Hematopoietic multipotent progenitor cell (in vitro differentiated cells): Measurements from ENCODE around the gene RHOH. TPM values are rescaled to one million over a fixed set of nuclear protein-coding genes. Genes with fewer than 3 reads are reported as not detected.
"Not testable (repeated sequence)": the region's sequence is repeated elsewhere in the genome, so short reads cannot be mapped to it uniquely, and the experiment has no call there.

Experiments used
- DNase-seq, 3 donors: peaks; one replicate each; pipeline ENCODE4 v3.0.0-alpha.2; 2011 to 2015; ENCODE audit warnings: low read depth in 2 of 3, low spot score in 2 of 3
- total RNA-seq: library from RNA; depleted of rRNA; stranded (reverse); fragments of >200 nt; gene quantifications from one replicate; pipeline ENCODE4 v1.2.3, GENCODE V29; 2012

Gene RHOH
- total RNA-seq, 1 donor = 96.4 TPM

DNA sequence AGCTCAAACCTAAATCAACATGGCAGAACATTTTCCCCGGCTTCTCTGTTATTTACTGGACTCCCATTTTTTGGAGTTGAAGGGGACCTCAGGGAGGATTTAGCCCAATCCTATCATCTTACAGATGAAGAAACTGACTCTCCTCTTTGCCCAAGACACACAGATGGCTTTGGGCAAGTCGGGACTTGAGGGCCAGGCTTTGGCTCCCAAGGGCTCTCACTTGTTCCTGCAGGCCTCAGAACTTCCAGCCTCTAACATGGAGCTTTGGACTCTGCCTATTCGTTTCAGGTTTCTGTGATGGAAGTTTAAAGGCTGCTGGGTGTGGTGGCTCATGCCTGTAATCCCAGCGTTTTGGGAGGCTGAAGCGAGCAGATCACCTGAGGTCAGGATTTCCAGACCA is 59.5 kb downstream of the RHOH start:
- no peak for DNase-seq

- no peak for DNase-seq
These were observed 60.0 kb downstream of the RHOH start for GRCh38 chr4:40256817-40257216.

GRCh38 chr4:40258627-40259026 is 61.8 kb downstream of the RHOH start:
- DNase-seq = no peak

DNA sequence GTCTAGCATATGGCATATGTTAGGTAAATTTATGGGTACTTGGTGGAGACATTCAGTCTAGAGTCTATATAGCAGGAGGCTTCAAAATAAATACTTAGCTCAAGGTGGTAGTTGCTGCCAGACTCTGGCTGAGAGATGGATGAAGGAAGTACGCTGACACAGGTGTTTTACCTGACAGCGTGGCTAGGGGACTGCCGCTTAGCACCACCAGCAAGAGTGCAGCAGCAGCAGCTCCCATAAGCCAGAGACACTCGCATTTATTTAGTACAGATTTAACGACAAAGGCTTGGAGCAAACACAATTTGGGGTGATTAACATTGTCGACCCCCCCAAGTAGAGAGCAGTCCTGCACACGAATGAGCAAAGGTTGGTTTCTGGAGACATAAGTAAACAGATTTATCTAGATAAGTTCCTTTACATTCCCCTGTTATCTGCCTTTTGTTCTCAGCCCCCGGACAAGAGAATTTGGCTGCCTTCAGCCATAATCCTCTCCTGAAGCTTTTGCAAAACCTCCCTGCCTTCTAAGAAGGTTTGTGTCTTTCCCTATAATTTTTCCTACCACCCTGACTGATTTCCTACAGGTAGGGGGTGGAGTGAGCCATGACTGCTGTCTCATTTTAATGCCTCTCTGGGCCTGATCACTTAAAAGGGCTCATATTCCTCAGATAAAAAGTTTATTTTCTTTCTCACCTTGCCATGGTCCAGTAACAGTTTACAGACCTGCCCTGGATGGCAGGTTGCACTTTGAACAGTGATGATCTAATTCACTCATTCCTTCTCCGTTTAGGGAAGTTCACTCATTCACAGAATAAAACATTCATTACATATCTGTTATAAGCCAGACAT is 64.6 kb downstream of the RHOH start:
- no peak for DNase-seq

- no peak for DNase-seq
These were observed 65.3 kb downstream of the RHOH start for GRCh38 chr4:40262077-40262528.

DNA sequence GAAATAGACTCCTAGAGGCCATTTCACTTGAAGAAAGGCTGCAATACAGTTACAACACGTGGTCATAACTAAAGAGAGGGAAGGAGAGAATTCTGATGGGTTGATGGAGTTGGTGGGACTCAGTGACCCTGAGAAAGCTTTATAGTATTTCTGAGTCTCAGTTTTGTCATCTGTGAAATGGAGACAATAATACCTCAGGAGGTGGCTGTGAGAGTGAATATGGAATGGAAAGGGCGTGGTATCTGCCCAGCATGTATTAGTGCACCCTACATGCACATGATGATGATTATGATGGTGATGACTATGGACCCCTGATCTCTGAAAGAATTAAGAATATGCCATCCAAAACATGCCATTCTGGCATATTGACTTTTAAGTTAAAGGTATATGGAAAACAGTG is 66.0 kb downstream of the RHOH start:
- DNase-seq = no peak

- no peak for DNase-seq
These were observed 67.7 kb downstream of the RHOH start for GRCh38 chr4:40264497-40264896.

GRCh38 chr4:40264995-40265909 is 68.4 kb downstream of the RHOH start:
- peak in 2 of 3 donors; percentile 52 to 89 for DNase-seq

- DNase-seq = no peak
These were observed 69.1 kb downstream of the RHOH start for GRCh38 chr4:40265910-40266274.

- DNase-seq = no peak
These were observed 72.3 kb downstream of the RHOH start for GRCh38 chr4:40269133-40269532.

DNA sequence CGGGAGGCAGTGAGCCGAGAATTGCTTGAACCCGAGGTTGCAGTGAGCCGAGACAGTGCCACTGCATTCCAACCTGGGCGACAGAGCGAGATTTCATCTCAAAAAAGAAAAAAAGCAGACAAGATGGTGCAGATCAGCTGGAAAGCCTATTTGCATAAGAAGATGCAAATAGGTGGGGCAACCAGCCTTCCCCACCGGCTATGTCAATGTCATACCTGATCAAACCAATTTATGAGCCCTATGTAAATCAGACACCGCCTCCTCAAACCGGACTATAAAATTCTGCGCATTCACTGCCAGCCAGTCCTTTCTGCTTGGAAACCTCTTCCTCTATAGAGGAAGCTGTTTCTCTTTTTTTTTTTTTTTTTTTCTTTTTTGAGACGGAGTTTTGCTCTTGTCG is 73.8 kb downstream of the RHOH start:
- no peak for DNase-seq

- DNase-seq = no peak
These were observed 78.4 kb downstream of the RHOH start for GRCh38 chr4:40275065-40275730.

- DNase-seq = no peak
These were observed 79.7 kb downstream of the RHOH start for GRCh38 chr4:40276546-40276945.

DNA sequence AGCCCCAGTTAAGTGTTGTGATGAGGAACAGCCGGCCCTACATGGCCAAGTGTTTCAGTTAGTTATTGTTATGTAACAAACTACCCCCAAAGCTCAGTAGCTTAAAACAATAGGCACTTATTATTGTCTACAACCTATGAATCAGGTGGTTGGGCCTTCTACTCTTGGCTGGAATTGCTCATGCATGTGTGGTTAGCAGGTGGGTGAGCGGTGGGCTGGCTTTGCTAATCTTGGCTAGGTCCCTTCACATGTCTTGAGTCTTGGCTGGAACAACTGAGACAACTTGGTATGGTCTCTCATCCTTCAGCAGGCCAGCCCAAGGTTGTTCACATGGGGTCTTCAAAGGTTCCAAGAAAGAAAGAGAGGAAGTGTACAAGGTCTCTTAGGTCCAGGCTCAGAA is 83.8 kb downstream of the RHOH start:
- no peak for DNase-seq

DNA sequence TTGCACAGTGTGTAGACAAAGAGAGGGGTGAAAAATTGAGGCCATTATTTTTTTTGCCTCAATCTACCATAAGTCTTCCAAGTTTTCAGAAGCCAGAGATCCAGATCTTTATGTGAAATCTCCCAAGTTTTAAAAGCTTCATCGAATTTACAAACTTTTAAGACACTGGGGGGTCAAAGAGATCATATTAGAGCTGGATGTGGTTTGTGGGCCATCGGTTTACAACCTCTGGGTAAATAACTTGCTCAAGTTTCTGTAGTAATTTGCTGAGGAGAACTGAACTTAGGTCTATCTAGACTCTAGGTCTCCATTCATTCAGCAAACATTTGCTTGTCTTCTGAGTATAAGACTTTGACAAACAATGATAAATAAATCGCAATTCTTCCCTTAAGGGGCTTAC is 84.3 kb downstream of the RHOH start:
- no peak for DNase-seq

GRCh38 chr4:40281913-40282312 is 85.1 kb downstream of the RHOH start:
- DNase-seq = peak in 1 of 3 donors; percentile 33

GRCh38 chr4:40282857-40283256 is 86.0 kb downstream of the RHOH start:
- DNase-seq = not testable (repeated sequence)

GRCh38 chr4:40283413-40283812 is 86.6 kb downstream of the RHOH start:
- no peak for DNase-seq

DNA sequence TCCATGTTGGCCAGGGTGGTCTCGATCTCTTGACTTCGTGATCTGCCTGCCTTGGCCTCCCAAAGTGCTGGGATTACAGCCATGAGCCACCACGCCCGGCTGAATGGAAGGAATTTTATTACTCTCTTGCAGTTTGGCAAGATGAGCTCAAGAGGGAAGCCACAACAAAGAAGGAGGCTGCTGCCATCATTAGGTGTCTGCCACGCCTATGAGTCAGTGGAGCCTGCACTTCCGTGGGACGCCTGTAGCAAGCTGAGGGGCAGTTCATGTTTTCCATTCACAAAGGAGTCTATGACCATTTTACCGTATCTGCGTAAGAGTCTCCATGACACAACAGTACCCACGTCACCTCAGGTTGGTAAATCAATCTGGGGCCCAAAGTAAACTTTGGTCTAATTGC is 87.1 kb downstream of the RHOH start:
- DNase-seq = peak in 1 of 3 donors; percentile 58

- DNase-seq = no peak
These were observed 88.9 kb downstream of the RHOH start for GRCh38 chr4:40285692-40286091.

DNA sequence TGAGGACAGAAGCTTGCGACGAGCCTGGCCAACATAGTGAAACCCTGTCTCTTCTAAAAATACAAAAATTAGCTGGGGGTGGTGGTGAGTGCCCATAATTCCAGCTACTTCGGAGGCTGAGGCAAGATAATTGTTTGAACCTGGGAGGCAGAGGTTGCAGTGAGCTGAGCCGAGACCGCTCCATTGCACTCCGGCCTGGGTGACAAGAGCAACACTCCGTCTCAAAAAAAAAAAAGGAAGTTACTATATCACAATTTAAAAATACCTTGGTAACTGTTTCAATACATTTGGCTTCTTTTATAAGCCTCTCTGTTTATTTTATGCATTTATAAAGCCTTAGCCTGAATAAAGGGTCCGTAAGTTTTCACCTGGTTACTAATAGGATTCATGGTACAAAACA is 91.7 kb downstream of the RHOH start:
- no peak for DNase-seq
